WI38 (cell line): ENCODE results near the gene TRIO.

Experiments used
- H3K4me3 ChIP-seq: 2 replicates; pipeline ENCODE4 v1.5.1; 2011; ENCODE audit warnings: low read depth, mild to moderate bottlenecking, control low read depth, low read length
- TF ChIP-seq, protein P1 (sequence below): IDR thresholded peaks from 2 replicates; pipeline ENCODE4 v1.5.1; 2012; ENCODE audit warnings: low read depth, mild to moderate bottlenecking, control low read depth, low read length

Gene TRIO

DNA sequence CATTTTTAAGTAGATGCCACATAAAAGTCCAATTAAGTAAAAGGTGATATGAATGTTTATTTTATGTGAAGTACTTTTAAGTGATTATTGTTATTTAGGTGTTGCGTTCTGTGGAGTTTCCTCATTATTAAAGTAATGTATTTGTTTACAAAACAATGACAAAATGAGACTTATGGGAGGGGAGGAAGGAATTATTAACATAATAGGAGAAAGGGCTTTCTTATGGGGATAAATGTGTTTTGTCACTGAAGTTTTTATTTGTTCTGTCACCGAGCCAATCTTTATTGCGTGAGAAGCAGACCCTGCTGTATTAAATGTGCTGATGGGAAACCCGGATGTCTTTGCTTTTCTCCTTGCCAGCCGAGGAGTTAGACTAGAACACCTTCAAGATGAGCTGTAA is 44.5 kb downstream of the TRIO start:
- TF ChIP-seq, protein P1, sequence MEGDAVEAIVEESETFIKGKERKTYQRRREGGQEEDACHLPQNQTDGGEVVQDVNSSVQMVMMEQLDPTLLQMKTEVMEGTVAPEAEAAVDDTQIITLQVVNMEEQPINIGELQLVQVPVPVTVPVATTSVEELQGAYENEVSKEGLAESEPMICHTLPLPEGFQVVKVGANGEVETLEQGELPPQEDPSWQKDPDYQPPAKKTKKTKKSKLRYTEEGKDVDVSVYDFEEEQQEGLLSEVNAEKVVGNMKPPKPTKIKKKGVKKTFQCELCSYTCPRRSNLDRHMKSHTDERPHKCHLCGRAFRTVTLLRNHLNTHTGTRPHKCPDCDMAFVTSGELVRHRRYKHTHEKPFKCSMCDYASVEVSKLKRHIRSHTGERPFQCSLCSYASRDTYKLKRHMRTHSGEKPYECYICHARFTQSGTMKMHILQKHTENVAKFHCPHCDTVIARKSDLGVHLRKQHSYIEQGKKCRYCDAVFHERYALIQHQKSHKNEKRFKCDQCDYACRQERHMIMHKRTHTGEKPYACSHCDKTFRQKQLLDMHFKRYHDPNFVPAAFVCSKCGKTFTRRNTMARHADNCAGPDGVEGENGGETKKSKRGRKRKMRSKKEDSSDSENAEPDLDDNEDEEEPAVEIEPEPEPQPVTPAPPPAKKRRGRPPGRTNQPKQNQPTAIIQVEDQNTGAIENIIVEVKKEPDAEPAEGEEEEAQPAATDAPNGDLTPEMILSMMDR = no peak
- no peak overlapping the region for H3K4me3 ChIP-seq

DNA sequence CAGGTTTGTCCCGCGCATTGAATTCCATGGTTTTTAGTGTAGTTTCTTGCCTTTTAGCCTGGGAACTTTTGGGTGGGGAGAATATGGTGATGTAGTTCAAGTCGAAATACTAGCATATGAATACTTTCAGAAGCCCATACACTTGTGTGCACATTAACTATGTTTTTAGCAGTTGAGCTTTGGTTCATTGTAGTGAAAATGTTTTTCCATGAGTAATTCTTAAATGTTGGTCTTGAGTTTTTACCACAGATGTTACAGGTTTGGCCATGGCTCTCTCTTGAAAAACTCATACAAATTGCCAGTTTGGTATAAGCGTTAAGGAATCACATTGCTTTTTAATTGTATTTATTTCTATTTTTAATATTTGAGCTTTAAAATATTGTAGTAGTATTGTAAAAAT is 45.6 kb downstream of the TRIO start:
- no peak overlapping the region for H3K4me3 ChIP-seq
- TF ChIP-seq, protein P1 = no peak

DNA sequence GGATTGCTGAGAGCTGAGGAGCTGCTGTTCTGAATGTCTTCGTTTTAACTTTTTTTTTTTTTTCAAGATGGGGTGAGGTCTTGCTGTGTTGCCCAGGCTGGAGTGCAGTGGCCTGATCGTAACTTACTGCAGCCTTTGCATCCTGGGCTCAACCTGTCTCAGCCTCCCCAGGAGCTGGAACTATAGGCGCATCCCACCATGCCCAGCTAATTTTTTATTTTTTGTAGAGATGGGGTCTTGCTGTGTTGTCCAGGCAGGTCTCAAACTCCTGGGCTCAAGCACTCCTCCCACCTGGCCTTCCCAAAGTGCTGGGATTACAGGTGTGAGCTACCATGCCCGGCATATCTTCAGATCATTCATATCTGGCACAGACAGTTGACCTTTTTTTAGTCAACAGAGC is 46.5 kb downstream of the TRIO start:
- peak overlapping the region; percentile 10; the same call in 1 of the 2 replicates for H3K4me3 ChIP-seq
- TF ChIP-seq, protein P1 = no peak

- TF ChIP-seq, protein P1 = no peak
- H3K4me3 ChIP-seq = peak overlapping the region; percentile 13
These were observed 47.3 kb downstream of the TRIO start for GRCh38 chr5:14190194-14191164.

DNA sequence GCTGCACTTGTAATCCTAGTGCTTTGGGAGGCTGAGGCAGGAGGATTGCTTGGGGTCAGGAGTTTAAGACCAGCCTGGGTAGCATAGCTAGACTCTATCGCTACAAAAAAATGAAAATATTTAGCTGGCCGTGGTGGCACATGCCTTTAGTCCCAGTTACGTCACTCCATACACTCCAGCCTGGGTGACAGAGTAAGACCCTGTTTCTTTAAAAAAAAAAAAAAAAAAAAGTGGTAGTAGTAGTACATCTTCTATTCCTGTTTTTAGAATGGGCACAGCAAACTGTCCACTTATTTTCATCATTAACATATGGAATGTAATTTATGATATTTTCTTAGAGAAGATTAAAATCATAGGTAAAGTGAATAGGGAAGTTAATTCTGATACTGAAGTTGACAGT is 48.2 kb downstream of the TRIO start:
- TF ChIP-seq, protein P1 = no peak
- no peak overlapping the region for H3K4me3 ChIP-seq

DNA sequence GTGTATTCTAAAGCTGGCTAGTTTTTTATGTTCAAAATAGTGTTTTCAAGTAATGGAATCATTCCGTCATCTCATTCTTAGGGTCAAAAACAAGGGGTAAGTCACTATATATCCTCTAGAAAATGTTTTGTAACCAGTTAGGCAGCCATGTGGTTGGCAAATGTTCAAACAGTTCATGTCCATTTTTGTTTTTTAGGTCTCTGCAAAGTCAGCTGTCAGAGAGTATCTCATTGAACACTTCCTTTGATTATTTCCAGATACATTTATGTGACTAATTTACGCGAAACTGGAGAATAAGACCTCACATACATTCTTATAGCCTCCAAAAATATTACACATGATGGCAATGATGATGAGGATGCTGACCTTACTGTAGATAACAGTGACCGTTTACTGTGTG is 50.4 kb downstream of the TRIO start:
- no peak overlapping the region for H3K4me3 ChIP-seq
- TF ChIP-seq, protein P1 = no peak

DNA sequence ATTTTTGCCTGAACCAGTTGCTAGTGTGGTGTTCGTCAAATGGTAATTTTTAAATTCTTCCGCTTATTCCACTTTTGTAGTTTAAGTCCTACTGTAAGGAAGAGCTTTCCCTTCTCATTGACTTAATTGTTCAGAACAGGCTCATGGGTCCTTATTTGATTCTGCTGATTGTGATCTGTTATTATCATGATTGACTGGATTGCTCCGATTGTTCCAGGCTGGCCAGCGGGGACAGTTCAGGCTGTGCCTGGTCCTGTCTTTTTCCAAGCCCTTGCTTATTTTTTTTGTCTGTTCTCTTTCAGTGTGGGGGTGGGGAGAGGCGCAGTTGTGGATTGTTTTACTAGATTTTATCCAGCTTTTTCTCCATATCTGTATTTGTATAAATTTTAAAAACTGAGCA is 52.4 kb downstream of the TRIO start:
- TF ChIP-seq, protein P1 = no peak
- H3K4me3 ChIP-seq = no peak overlapping the region
